ENCODE results near the gene CD36. TPM values are rescaled to one million over a fixed set of nuclear protein-coding genes. Genes with fewer than 3 reads are reported as not detected.

Gene CD36
- total RNA-seq, 1 experiment from 2014 or later, result 0.28 TPM

GRCh38 chr7:80699721-80700256, 61.3 kb downstream of the CD36 start:
- Mint-ChIP-seq H3K9me3 (peaks cover 2% of the 10 kb centered on the region in 2 experiments; a peak in 2 of 5 replicates), H3K4me1 (0 out of 4 replicates have a peak, but pooled peaks cover 0 to 3% of the 10 kb centered on the region in 2 experiments), H3K36me3 (ENCODE audit: insufficient read depth in 1 of 3, low read depth in 3 of 3) (0 out of 7 replicates have a peak, but pooled peaks cover 0 to 3% (median 0%) of the 10 kb centered on the region in 3 experiments), H3K27ac (peak overlapping the region in 1 of 3 experiments; percentile 94; a peak in 1 of 7 replicates), H3K4me3 (no peak overlapping the region), H3K27me3 (ENCODE audit: low read depth) (no peaks in the 10 kb centered on the region)
- Histone ChIP-seq H2BK20ac (ENCODE audit: low read depth, low read length, poor library complexity, severe bottlenecking) (no peak overlapping the region), H3K14ac (ENCODE audit: insufficient read depth, low read length) (no peak overlapping the region), H3K56ac (ENCODE audit: insufficient read length, low read depth, low read length) (no peak overlapping the region), H4K20me1 (ENCODE audit: control insufficient read depth, insufficient read depth, insufficient read length) (no peaks in the 10 kb centered on the region), H4K91ac (ENCODE audit: insufficient read length, low read depth, low read length) (no peak overlapping the region), H3K27me3 (ENCODE audit: insufficient read depth, low read length) (no peaks in the 10 kb centered on the region), H3K23ac (ENCODE audit: insufficient read length, low read depth, low read length) (no peak overlapping the region), H3K18ac (ENCODE audit: insufficient read length, low read depth, low read length) (no peak overlapping the region), H2AFZ (ENCODE audit: low read length) (no peak overlapping the region), H3K23me2 (ENCODE audit: insufficient read length, low read depth, low read length, poor library complexity, severe bottlenecking) (no peaks in the 10 kb centered on the region), H2BK5ac (ENCODE audit: insufficient read length, low read length) (no peak overlapping the region), H3T11ph (ENCODE audit: low read length) (no peak overlapping the region), H2AK5ac (ENCODE audit: insufficient read length, low read length) (no peak overlapping the region), H3K4me1 (ENCODE audit: insufficient read depth, low read length) (no peaks in the 10 kb centered on the region), H3K79me2 (ENCODE audit: insufficient read depth, low read length) (no peaks in the 10 kb centered on the region), H2BK12ac (ENCODE audit: insufficient read length, low read depth, low read length) (no peak overlapping the region), H2BK120ac (ENCODE audit: low read depth, low read length, poor library complexity, severe bottlenecking) (no peak overlapping the region), H3K79me1 (ENCODE audit: insufficient read depth, low read depth, low read length, poor library complexity, severe bottlenecking) (no peaks in the 10 kb centered on the region), H3K4me2 (ENCODE audit: insufficient read depth, insufficient read length, low read length) (no peak overlapping the region), H3K9me3 (ENCODE audit: control insufficient read depth, low read depth, low read length) (no peaks in the 10 kb centered on the region), H3K9ac (ENCODE audit: extremely low read depth, insufficient read length, low read length) (no peak overlapping the region), H3K4ac (ENCODE audit: low read depth, low read length) (no peak overlapping the region), H4K5ac (ENCODE audit: insufficient read length, low read depth, low read length) (no peak overlapping the region), H2BK15ac (ENCODE audit: low read depth, low read length) (no peak overlapping the region), H4K8ac (replicated peaks; ENCODE audit: insufficient read length, low read depth, low read length) (no peak overlapping the region), H3K27ac (ENCODE audit: insufficient read length, low read depth, low read length) (no peak overlapping the region)
- no peak for TF ChIP-seq CTCF (conservative IDR thresholded peaks at IDR 0.05)
- WGBS (ENCODE audit: extremely low coverage, insufficient read length, low lambda C conversion rate), result no CpG with 5 or more reads among the region's 4 CpGs
- no peak for DNase-seq

Data from H9 (cell line).